ENCODE results near the gene WWC2.

WWC2 gene

GRCh38 chr4:183214912-183215488 is 115.9 kb downstream of the WWC2 start:
- Histone ChIP-seq H3K4me1 (ENCODE audit: insufficient read depth, low read length) (no peaks in the 10 kb centered on the region), H3K9ac (ENCODE audit: low read length) (no peak overlapping the region), H3K36me3 (ENCODE audit: insufficient read depth, low read length) (no peaks in the 10 kb centered on the region), H3K9me3 (ENCODE audit: low read length) (no peaks in the 10 kb centered on the region), H3K4me3 (ENCODE audit: low read depth in 1 of 2, low read length in 2 of 2) (no peak overlapping the region), H3K27ac (ENCODE audit: low read depth, low read length) (no peak overlapping the region), H3K27me3 (ENCODE audit: control insufficient read depth in 1 of 2, insufficient read depth in 2 of 2, low read length in 2 of 2) (no peaks in the 10 kb centered on the region)

GRCh38 chr4:183220236-183220635 is 121.2 kb downstream of the WWC2 start:
- H3K27ac ChIP-seq (ENCODE audit: low read depth, low read length) = no peak overlapping the region
- H3K27me3 ChIP-seq (ENCODE audit: control insufficient read depth in 1 of 2, insufficient read depth in 2 of 2, low read length in 2 of 2) = no peaks in the 10 kb centered on the region
- H3K9me3 ChIP-seq (ENCODE audit: low read length) = no peaks in the 10 kb centered on the region
- no peaks in the 10 kb centered on the region for H3K4me1 ChIP-seq (ENCODE audit: insufficient read depth, low read length)
- no peak overlapping the region for H3K4me3 ChIP-seq (ENCODE audit: low read depth in 1 of 2, low read length in 2 of 2)
- no peak overlapping the region for H3K9ac ChIP-seq (ENCODE audit: low read length)
- H3K36me3 ChIP-seq (ENCODE audit: insufficient read depth, low read length) = no peaks in the 10 kb centered on the region

GRCh38 chr4:183223053-183223452 is 124.0 kb downstream of the WWC2 start:
- H3K9ac ChIP-seq (ENCODE audit: low read length) = no peak overlapping the region
- H3K27ac ChIP-seq (ENCODE audit: low read depth, low read length) = no peak overlapping the region
- no peaks in the 10 kb centered on the region for H3K27me3 ChIP-seq (ENCODE audit: control insufficient read depth in 1 of 2, insufficient read depth in 2 of 2, low read length in 2 of 2)
- no peak overlapping the region for H3K4me3 ChIP-seq (ENCODE audit: low read depth in 1 of 2, low read length in 2 of 2)
- H3K9me3 ChIP-seq (ENCODE audit: low read length) = no peaks in the 10 kb centered on the region
- H3K36me3 ChIP-seq (ENCODE audit: insufficient read depth, low read length) = no peaks in the 10 kb centered on the region
- no peaks in the 10 kb centered on the region for H3K4me1 ChIP-seq (ENCODE audit: insufficient read depth, low read length)

GRCh38 chr4:183229397-183229796 is 130.3 kb downstream of the WWC2 start:
- no peaks in the 10 kb centered on the region for H3K27me3 ChIP-seq (ENCODE audit: control insufficient read depth in 1 of 2, insufficient read depth in 2 of 2, low read length in 2 of 2)

GRCh38 chr4:183240581-183241321 is 141.7 kb downstream of the WWC2 start:
- peaks cover 14% of the 10 kb centered on the region for H3K36me3 ChIP-seq (ENCODE audit: insufficient read depth, low read length)
- H3K9me3 ChIP-seq (ENCODE audit: low read length) = no peaks in the 10 kb centered on the region
- no peak overlapping the region for H3K9ac ChIP-seq (ENCODE audit: low read length)
- H3K4me1 ChIP-seq (ENCODE audit: insufficient read depth, low read length) = no peaks in the 10 kb centered on the region
- no peak overlapping the region for H3K27ac ChIP-seq (ENCODE audit: low read depth, low read length)
- H3K4me3 ChIP-seq (ENCODE audit: low read depth in 1 of 2, low read length in 2 of 2) = no peak overlapping the region
- no peaks in the 10 kb centered on the region for H3K27me3 ChIP-seq (ENCODE audit: control insufficient read depth in 1 of 2, insufficient read depth in 2 of 2, low read length in 2 of 2)

More at GRCh38 chr4:183229397-183229796, 130.3 kb downstream of the WWC2 start:
- Histone ChIP-seq H3K27ac (ENCODE audit: low read depth, low read length) (no peak overlapping the region), H3K9ac (ENCODE audit: low read length) (no peak overlapping the region), H3K4me1 (ENCODE audit: insufficient read depth, low read length) (no peaks in the 10 kb centered on the region), H3K4me3 (ENCODE audit: low read depth in 1 of 2, low read length in 2 of 2) (no peak overlapping the region), H3K9me3 (ENCODE audit: low read length) (no peaks in the 10 kb centered on the region), H3K36me3 (ENCODE audit: insufficient read depth, low read length) (no peaks in the 10 kb centered on the region)

GRCh38 chr4:183241322-183241640 is 142.2 kb downstream of the WWC2 start:
- H3K27me3 ChIP-seq (ENCODE audit: control insufficient read depth in 1 of 2, insufficient read depth in 2 of 2, low read length in 2 of 2) = no peaks in the 10 kb centered on the region
- no peak overlapping the region for H3K9ac ChIP-seq (ENCODE audit: low read length)
- peaks cover 15% of the 10 kb centered on the region for H3K36me3 ChIP-seq (ENCODE audit: insufficient read depth, low read length)
- H3K4me3 ChIP-seq (ENCODE audit: low read depth in 1 of 2, low read length in 2 of 2) = no peak overlapping the region
- H3K9me3 ChIP-seq (ENCODE audit: low read length) = no peaks in the 10 kb centered on the region
- H3K4me1 ChIP-seq (ENCODE audit: insufficient read depth, low read length) = no peaks in the 10 kb centered on the region
- no peak overlapping the region for H3K27ac ChIP-seq (ENCODE audit: low read depth, low read length)

GRCh38 chr4:183241721-183242151 is 142.7 kb downstream of the WWC2 start:
- Histone ChIP-seq H3K27me3 (ENCODE audit: control insufficient read depth in 1 of 2, insufficient read depth in 2 of 2, low read length in 2 of 2) (no peaks in the 10 kb centered on the region), H3K9me3 (ENCODE audit: low read length) (no peaks in the 10 kb centered on the region), H3K36me3 (ENCODE audit: insufficient read depth, low read length) (peaks cover 15% of the 10 kb centered on the region), H3K4me3 (ENCODE audit: low read depth in 1 of 2, low read length in 2 of 2) (no peak overlapping the region), H3K27ac (ENCODE audit: low read depth, low read length) (no peak overlapping the region), H3K4me1 (ENCODE audit: insufficient read depth, low read length) (no peaks in the 10 kb centered on the region), H3K9ac (ENCODE audit: low read length) (no peak overlapping the region)

GRCh38 chr4:183242291-183242690 is 143.2 kb downstream of the WWC2 start:
- Histone ChIP-seq H3K27ac (ENCODE audit: low read depth, low read length) (no peak overlapping the region), H3K27me3 (ENCODE audit: control insufficient read depth in 1 of 2, insufficient read depth in 2 of 2, low read length in 2 of 2) (no peaks in the 10 kb centered on the region), H3K9me3 (ENCODE audit: low read length) (no peaks in the 10 kb centered on the region), H3K4me1 (ENCODE audit: insufficient read depth, low read length) (no peaks in the 10 kb centered on the region), H3K36me3 (ENCODE audit: insufficient read depth, low read length) (peaks cover 15% of the 10 kb centered on the region), H3K4me3 (ENCODE audit: low read depth in 1 of 2, low read length in 2 of 2) (no peak overlapping the region), H3K9ac (ENCODE audit: low read length) (no peak overlapping the region)

- Histone ChIP-seq H3K27me3 (ENCODE audit: control insufficient read depth in 1 of 2, insufficient read depth in 2 of 2, low read length in 2 of 2) (no peaks in the 10 kb centered on the region), H3K9me3 (ENCODE audit: low read length) (no peaks in the 10 kb centered on the region), H3K4me1 (ENCODE audit: insufficient read depth, low read length) (no peaks in the 10 kb centered on the region), H3K4me3 (ENCODE audit: low read depth in 1 of 2, low read length in 2 of 2) (no peak overlapping the region), H3K27ac (ENCODE audit: low read depth, low read length) (no peak overlapping the region), H3K9ac (ENCODE audit: low read length) (no peak overlapping the region), H3K36me3 (ENCODE audit: insufficient read depth, low read length) (peaks cover 15% of the 10 kb centered on the region)
These were observed 145.0 kb downstream of the WWC2 start for GRCh38 chr4:183244019-183244418.

GRCh38 chr4:183244506-183244905 is 145.4 kb downstream of the WWC2 start:
- no peaks in the 10 kb centered on the region for H3K27me3 ChIP-seq (ENCODE audit: control insufficient read depth in 1 of 2, insufficient read depth in 2 of 2, low read length in 2 of 2)
- H3K4me3 ChIP-seq (ENCODE audit: low read depth in 1 of 2, low read length in 2 of 2) = no peak overlapping the region
- no peaks in the 10 kb centered on the region for H3K4me1 ChIP-seq (ENCODE audit: insufficient read depth, low read length)
- H3K36me3 ChIP-seq (ENCODE audit: insufficient read depth, low read length) = peaks cover 15% of the 10 kb centered on the region
- no peak overlapping the region for H3K27ac ChIP-seq (ENCODE audit: low read depth, low read length)
- H3K9me3 ChIP-seq (ENCODE audit: low read length) = no peaks in the 10 kb centered on the region
- no peak overlapping the region for H3K9ac ChIP-seq (ENCODE audit: low read length)

GRCh38 chr4:183248201-183248600 is 149.1 kb downstream of the WWC2 start:
- no peaks in the 10 kb centered on the region for H3K4me1 ChIP-seq (ENCODE audit: insufficient read depth, low read length)
- H3K9ac ChIP-seq (ENCODE audit: low read length) = no peak overlapping the region
- H3K27ac ChIP-seq (ENCODE audit: low read depth, low read length) = no peak overlapping the region
- H3K9me3 ChIP-seq (ENCODE audit: low read length) = no peaks in the 10 kb centered on the region
- H3K4me3 ChIP-seq (ENCODE audit: low read depth in 1 of 2, low read length in 2 of 2) = no peak overlapping the region
- H3K36me3 ChIP-seq (ENCODE audit: insufficient read depth, low read length) = peaks cover 8% of the 10 kb centered on the region
- no peaks in the 10 kb centered on the region for H3K27me3 ChIP-seq (ENCODE audit: control insufficient read depth in 1 of 2, insufficient read depth in 2 of 2, low read length in 2 of 2)

GRCh38 chr4:183249854-183250253 is 150.8 kb downstream of the WWC2 start:
- Histone ChIP-seq H3K27ac (ENCODE audit: low read depth, low read length) (no peak overlapping the region), H3K4me1 (ENCODE audit: insufficient read depth, low read length) (peaks cover 8% of the 10 kb centered on the region), H3K4me3 (ENCODE audit: low read depth in 1 of 2, low read length in 2 of 2) (no peak overlapping the region), H3K36me3 (ENCODE audit: insufficient read depth, low read length) (peaks cover 8% of the 10 kb centered on the region), H3K9me3 (ENCODE audit: low read length) (no peaks in the 10 kb centered on the region), H3K9ac (ENCODE audit: low read length) (no peak overlapping the region), H3K27me3 (ENCODE audit: control insufficient read depth in 1 of 2, insufficient read depth in 2 of 2, low read length in 2 of 2) (no peaks in the 10 kb centered on the region)

Measured in muscle layer of colon (tissue), 2 donors.